ENCODE results near the gene F2R.
"Not testable (repeated sequence)": the region's sequence is repeated elsewhere in the genome, so short reads cannot be mapped to it uniquely, and the experiment has no call there.

Gene F2R

GRCh38 chr5:76761118-76761517, 45.2 kb downstream of the F2R start:
- DNase-seq = not testable (repeated sequence)

GRCh38 chr5:76762484-76762883, 46.6 kb downstream of the F2R start:
- no peak for DNase-seq

GRCh38 chr5:76763136-76763535, 47.2 kb downstream of the F2R start:
- no peak for DNase-seq

GRCh38 chr5:76764374-76764773, 48.4 kb downstream of the F2R start:
- DNase-seq = no peak

- no peak for DNase-seq
Measured at GRCh38 chr5:76765249-76765648, 49.3 kb downstream of the F2R start.

GRCh38 chr5:76766746-76767145, 50.8 kb downstream of the F2R start:
- no peak for DNase-seq

GRCh38 chr5:76771041-76771440, 55.1 kb downstream of the F2R start:
- not testable (repeated sequence) for DNase-seq

GRCh38 chr5:76771705-76772405, 55.9 kb downstream of the F2R start:
- no peak for DNase-seq

- DNase-seq = no peak
Measured at GRCh38 chr5:76775921-76776320, 60.0 kb downstream of the F2R start.

- no peak for DNase-seq
Measured at GRCh38 chr5:76776391-76776790, 60.5 kb downstream of the F2R start.

GRCh38 chr5:76780616-76781015, 64.7 kb downstream of the F2R start:
- DNase-seq = not testable (repeated sequence)

GRCh38 chr5:76781775-76782174, 65.8 kb downstream of the F2R start:
- DNase-seq = no peak

- no peak for DNase-seq
Measured at GRCh38 chr5:76782444-76782843, 66.5 kb downstream of the F2R start.

Data from midbrain (tissue), 1 donor.